NCI-H1417 (cell line): ENCODE data around the gene RBM45.

Experiments
- DNase-seq, 3 experiments: peaks; one replicate each; lab custom pipeline; 2025; lab: John Stamatoyannopoulos, UW

RBM45 gene

GRCh38 chr2:178159966-178160365 is 47.7 kb downstream of the RBM45 start:
- no peak for DNase-seq

DNA sequence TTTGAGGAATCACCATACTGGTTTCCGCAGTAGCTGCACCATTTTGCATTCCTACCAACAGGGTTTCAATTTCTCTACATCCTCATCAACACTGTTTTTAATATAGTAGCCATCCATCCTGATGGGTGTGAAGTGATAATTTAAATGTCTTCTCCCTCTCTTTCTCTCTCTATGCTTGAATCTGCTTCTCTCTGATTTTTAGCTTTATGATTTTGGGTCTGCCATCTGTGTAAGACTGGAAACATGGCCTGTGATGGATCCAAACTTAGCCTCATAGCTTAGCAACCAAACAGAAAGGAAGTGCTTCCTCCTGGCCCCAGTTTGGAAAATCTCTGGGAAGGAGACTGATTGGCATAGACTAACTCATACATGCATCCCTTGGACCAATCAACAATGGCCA is 48.4 kb downstream of the RBM45 start:
- DNase-seq, result no peak

DNA sequence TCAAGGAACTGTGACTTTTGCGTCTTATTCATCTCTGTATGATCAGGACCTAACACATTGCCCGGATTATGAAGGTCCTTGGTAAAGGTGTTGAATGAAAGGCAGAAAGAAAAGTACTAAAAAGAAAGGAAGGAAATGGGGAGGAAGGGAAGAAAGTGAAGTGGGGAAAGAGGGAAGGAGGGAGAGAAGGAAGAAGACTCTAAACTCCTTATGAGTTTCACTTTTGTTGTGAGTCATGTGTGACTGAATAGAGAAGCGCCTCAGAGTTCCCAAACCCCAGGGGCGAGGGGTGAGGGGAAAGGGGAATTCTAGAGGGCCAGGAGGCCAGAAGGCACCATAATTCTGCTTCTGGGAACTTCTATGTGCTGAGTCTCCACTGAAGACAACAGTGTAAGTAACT is 51.2 kb downstream of the RBM45 start:
- DNase-seq, result no peak

DNA sequence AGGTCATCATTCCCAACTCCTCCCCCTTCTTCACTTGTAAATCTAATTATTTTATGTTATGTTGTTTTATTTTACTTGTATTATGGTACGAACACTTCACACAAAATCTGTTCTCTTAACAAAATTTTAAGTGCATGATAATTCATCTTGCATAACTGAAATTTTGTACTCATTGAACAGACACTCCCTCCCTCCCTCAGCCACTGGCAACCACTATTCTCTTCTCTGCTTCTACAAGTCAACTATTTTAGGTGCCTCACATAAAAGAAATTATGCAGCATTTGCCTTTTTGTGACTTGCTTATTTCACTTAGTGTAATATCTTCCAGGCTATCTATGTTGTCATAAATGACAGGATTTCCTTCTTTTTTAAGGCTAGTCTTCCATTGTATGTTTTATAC is 51.7 kb downstream of the RBM45 start:
- no peak for DNase-seq

DNA sequence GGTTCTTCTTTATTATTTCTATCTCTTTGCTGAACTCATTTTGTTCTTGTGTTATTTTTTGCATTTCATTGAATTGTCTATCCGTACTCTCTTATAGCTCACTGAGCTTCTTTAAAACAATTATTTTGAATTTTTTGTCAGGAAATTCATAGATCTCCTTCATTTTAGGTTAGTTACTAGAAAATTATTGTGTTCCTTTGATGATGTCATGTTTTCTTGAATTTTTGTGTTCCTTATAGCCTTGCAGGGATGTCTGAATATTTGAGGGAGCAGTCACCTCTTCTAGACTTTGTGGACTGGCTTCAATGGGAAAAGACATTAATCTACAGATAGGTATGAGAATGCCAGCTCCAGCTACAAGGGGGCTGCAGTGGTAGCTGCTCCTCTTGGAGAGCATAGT is 61.4 kb downstream of the RBM45 start:
- no peak for DNase-seq

DNA sequence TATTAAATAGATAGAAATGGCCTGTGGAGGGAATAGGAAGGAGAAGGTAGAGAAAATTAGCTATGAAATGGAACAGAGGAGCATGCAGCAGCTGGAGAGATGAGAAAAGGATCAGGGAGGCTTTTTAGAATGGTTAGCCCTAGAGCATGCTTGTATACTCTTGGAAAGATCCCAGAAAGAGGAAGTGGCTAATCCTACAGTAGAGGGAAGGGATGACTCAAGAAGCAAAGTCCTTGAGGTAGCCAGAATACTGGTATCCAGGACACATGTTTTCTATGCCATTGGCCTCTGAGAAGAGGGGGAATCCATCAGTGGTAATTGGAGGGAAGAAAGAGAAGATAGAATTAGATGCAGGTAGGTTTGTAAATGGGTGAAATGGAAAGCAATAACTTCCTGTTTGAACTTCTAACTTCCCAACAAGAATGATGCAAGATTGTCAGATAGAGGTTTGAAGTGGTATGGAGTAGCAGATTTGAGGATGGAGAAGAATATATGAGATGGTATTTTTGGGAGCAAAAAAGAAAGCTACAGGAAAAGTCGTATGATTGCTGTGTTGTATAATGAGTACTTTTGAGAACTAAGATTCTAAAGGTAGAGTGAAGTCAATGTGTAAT is 64.9 kb downstream of the RBM45 start:
- DNase-seq, result no peak
